GM13977 (cell line): ENCODE measurements around the gene DRAXIN.

Experiments used
- DNase-seq: peaks from one replicate; pipeline ENCODE4 v3.0.0; 2012; ENCODE audit warnings: low spot score
- CTCF ChIP-seq: IDR thresholded peaks from 2 replicates; pipeline ENCODE4 v1.5.1; 2012; ENCODE audit warnings: mild to moderate bottlenecking, control low read depth; ENCODE audit not compliant: insufficient read depth; ENCODE audit errors: extremely low read depth, missing control alignments
- in situ Hi-C: fragments of 300-500 bp; cut with MboI; formaldehyde crosslinking; loops from one replicate; pipeline ENCODE4 v1.12.0; 2022; ENCODE audit warnings: low sequenced_read_pairs, low pct_unique_long_range_greater_than_20kb, mixed read lengths, inconsistent platforms; ENCODE audit not compliant: unreplicated experiment

DRAXIN gene

GRCh38 chr1:11731691-11732283 is 40.3 kb downstream of the DRAXIN start:
- no peak for TF ChIP-seq CTCF
- DNase-seq = no peak
- in situ Hi-C loops = no loop called here

GRCh38 chr1:11733306-11733705 is 41.8 kb downstream of the DRAXIN start:
- TF ChIP-seq CTCF = no peak
- no peak for DNase-seq
- in situ Hi-C loops = no loop called here

- in situ Hi-C loops = no loop called here
- TF ChIP-seq CTCF = no peak
- DNase-seq = no peak
These were observed 44.0 kb downstream of the DRAXIN start for GRCh38 chr1:11735531-11735853.

GRCh38 chr1:11735854-11736745 is 44.6 kb downstream of the DRAXIN start, which contains the start of gene AGTRAP:
AGTRAP (plus strand) TSS chr1:11736136; CDS start chr1:11736209, 73 bp downstream.
- peak; percentile 92 for DNase-seq
- in situ Hi-C loops = no loop called here
- TF ChIP-seq CTCF = no peak

GRCh38 chr1:11736746-11737639 is 45.5 kb downstream of the DRAXIN start:
- TF ChIP-seq CTCF = no peak
- in situ Hi-C loops = no loop called here
- peak; percentile 65 for DNase-seq

GRCh38 chr1:11738096-11738495 is 46.6 kb downstream of the DRAXIN start:
- no peak for TF ChIP-seq CTCF
- no peak for DNase-seq
- in situ Hi-C loops = no loop called here
